ENCODE measurements around the gene TRPC4.

The TRPC4 gene

DNA sequence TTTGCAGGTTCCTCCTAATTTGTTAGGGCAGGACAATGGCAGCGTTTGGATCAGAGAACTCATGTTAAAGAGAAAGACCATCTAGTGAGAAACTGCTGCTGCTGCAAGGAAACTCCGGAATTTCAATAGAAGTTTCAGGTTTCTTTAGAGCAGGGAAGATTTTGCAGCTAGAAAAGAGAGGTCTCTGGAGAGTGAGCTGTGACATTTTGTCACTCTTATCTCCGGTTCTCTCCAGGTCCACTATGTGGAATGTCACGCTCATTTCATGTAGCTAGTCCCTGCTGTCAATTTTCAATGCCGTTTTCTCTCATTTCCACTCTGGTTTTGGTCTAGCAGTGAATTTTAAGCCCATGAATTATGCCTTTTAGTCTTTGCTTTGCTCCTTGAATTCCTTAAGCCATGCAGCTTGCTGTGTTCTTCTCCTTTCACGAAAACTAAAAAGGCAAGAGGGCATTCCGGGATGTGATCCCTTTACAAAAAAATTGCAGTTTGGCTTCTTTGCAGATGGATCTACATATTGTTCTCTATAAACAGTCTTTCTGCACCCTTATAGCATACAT lies 224.3 kb downstream of the TRPC4 start:
- H3K4me3 ChIP-seq (ENCODE audit: low read depth in 1 of 2, low read length in 1 of 2) = no peak overlapping the region
- H3K27ac ChIP-seq = no peak overlapping the region
- TF ChIP-seq, protein P1, sequence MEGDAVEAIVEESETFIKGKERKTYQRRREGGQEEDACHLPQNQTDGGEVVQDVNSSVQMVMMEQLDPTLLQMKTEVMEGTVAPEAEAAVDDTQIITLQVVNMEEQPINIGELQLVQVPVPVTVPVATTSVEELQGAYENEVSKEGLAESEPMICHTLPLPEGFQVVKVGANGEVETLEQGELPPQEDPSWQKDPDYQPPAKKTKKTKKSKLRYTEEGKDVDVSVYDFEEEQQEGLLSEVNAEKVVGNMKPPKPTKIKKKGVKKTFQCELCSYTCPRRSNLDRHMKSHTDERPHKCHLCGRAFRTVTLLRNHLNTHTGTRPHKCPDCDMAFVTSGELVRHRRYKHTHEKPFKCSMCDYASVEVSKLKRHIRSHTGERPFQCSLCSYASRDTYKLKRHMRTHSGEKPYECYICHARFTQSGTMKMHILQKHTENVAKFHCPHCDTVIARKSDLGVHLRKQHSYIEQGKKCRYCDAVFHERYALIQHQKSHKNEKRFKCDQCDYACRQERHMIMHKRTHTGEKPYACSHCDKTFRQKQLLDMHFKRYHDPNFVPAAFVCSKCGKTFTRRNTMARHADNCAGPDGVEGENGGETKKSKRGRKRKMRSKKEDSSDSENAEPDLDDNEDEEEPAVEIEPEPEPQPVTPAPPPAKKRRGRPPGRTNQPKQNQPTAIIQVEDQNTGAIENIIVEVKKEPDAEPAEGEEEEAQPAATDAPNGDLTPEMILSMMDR (IDR thresholded peaks at IDR 0.05) = no peak
- H3K36me3 ChIP-seq = no peaks in the 10 kb centered on the region
- H3K27me3 ChIP-seq = no peaks in the 10 kb centered on the region
- H3K9me3 ChIP-seq = no peaks in the 10 kb centered on the region
- no peaks in the 10 kb centered on the region for H3K4me1 ChIP-seq (ENCODE audit: control insufficient read depth in 1 of 2, insufficient read depth in 1 of 2, low read depth in 1 of 2, low read length in 1 of 2)

DNA sequence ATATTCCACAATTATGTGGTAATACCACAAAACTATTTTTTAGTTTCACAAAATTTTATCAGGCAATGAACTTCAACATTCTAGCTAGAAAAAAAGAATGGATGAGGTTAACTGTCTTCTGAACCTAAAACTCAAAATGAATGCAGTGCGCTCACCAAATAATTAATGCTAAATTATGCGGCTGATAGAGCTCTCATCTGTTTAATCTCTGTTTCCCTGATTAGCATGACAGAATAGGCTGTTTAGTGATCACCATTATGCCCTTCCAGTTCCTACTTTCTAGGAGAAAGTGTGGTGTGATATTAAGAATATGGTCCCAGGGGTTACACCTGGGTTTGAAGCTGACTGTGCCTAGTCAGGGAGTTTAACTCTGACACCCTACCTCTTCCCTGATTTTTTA lies 228.2 kb downstream of the TRPC4 start:
- Histone ChIP-seq H3K27ac (no peak overlapping the region), H3K4me3 (ENCODE audit: low read depth in 1 of 2, low read length in 1 of 2) (no peak overlapping the region), H3K27me3 (no peaks in the 10 kb centered on the region), H3K36me3 (no peaks in the 10 kb centered on the region), H3K4me1 (ENCODE audit: control insufficient read depth in 1 of 2, insufficient read depth in 1 of 2, low read depth in 1 of 2, low read length in 1 of 2) (no peaks in the 10 kb centered on the region), H3K9me3 (no peaks in the 10 kb centered on the region)
- TF ChIP-seq, protein P1 (IDR thresholded peaks at IDR 0.05) = no peak

DNA sequence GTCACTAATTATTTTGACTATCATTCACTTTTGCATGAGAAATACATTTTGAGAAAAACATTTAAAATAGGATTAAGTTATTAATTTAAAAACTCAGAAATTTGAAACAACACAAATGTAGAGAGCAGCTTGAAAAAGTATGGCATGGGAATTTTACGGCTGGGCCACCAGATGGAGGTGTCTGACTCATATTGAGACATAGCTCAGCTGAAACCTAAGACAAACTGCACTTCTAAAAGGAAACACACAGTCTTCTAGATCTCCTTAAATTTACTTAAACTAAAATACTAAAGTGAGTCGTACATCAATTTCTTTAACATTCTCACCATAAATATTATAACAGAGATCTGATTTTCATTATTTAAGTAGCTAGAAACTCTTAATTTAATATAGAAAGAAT lies 229.1 kb downstream of the TRPC4 start:
- no peaks in the 10 kb centered on the region for H3K27me3 ChIP-seq

DNA sequence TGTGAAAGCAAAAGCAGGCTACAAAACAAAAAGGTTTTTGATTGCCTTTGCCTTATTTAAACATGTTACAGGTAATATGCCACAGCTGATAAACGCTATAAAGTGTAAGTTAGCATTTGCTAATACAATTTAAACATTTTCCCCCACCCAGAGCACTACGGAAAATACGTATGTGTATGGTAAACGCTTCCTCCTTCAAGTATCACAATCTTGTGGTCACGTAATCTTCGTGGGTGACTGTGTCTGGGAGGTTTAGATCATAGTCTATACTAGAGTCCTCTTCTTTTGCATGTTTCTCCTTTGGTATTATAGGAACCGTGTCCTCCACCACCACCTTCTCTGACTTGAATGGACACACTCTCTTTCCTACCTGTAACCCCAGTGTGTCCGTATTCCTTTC lies 232.9 kb downstream of the TRPC4 start:
- Histone ChIP-seq H3K36me3 (no peaks in the 10 kb centered on the region), H3K27ac (no peak overlapping the region)

More for the DNA sequence above, 229.1 kb downstream of the TRPC4 start:
- no peak overlapping the region for H3K27ac ChIP-seq
- H3K4me3 ChIP-seq (ENCODE audit: low read depth in 1 of 2, low read length in 1 of 2) = no peak overlapping the region
- no peaks in the 10 kb centered on the region for H3K9me3 ChIP-seq
- H3K36me3 ChIP-seq = no peaks in the 10 kb centered on the region
- no peaks in the 10 kb centered on the region for H3K4me1 ChIP-seq (ENCODE audit: control insufficient read depth in 1 of 2, insufficient read depth in 1 of 2, low read depth in 1 of 2, low read length in 1 of 2)
- TF ChIP-seq, protein P1 (IDR thresholded peaks at IDR 0.05) = no peak

DNA sequence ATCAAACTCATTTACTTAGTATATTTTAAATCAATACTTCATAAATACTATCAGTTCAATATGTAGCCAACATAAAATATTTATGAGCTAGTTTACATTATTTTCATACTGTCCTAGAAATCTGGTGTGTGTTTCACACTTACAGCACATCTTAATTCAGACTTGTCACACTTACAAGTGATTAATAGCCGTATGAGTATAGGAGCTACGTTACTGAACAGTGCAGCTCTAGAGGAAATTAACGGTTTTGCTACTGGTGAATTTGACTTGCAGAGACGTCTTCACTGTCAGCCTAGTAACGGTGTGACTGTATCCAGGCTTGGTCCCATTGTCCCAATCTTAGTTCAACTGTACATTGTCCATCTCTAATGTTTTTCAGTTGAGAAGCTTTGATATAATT lies 237.3 kb downstream of the TRPC4 start:
- no peaks in the 10 kb centered on the region for H3K9me3 ChIP-seq
- H3K4me3 ChIP-seq (ENCODE audit: low read depth in 1 of 2, low read length in 1 of 2) = no peak overlapping the region
- no peaks in the 10 kb centered on the region for H3K27me3 ChIP-seq
- no peaks in the 10 kb centered on the region for H3K36me3 ChIP-seq
- no peaks in the 10 kb centered on the region for H3K4me1 ChIP-seq (ENCODE audit: control insufficient read depth in 1 of 2, insufficient read depth in 1 of 2, low read depth in 1 of 2, low read length in 1 of 2)
- TF ChIP-seq, protein P1 (IDR thresholded peaks at IDR 0.05) = no peak
- no peak overlapping the region for H3K27ac ChIP-seq

More for the DNA sequence above, 232.9 kb downstream of the TRPC4 start:
- H3K9me3 ChIP-seq = no peaks in the 10 kb centered on the region
- no peak overlapping the region for H3K4me3 ChIP-seq (ENCODE audit: low read depth in 1 of 2, low read length in 1 of 2)
- H3K4me1 ChIP-seq (ENCODE audit: control insufficient read depth in 1 of 2, insufficient read depth in 1 of 2, low read depth in 1 of 2, low read length in 1 of 2) = no peaks in the 10 kb centered on the region
- TF ChIP-seq, protein P1 (IDR thresholded peaks at IDR 0.05) = no peak
- no peaks in the 10 kb centered on the region for H3K27me3 ChIP-seq

DNA sequence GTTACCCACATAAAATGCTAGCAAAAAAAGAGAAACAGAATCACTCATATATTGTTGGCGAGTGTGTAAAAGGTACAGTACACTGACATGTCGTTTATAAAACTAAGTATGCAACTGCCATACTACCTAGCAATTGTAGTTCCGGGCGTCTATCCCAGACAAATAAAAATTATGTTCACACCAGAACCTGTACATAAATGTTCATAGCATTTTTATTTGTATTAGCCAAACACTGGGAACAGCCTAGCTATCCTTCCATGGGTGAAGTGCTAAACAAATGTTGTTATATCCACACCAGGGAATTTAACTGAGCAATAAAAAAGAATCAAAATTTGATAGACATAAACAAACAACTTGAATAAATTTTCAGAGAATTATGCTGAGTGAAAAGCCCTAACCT lies 242.1 kb downstream of the TRPC4 start:
- no peaks in the 10 kb centered on the region for H3K9me3 ChIP-seq
- H3K4me3 ChIP-seq (ENCODE audit: low read depth in 1 of 2, low read length in 1 of 2) = no peak overlapping the region
- H3K4me1 ChIP-seq (ENCODE audit: control insufficient read depth in 1 of 2, insufficient read depth in 1 of 2, low read depth in 1 of 2, low read length in 1 of 2) = no peaks in the 10 kb centered on the region
- no peak overlapping the region for H3K27ac ChIP-seq
- H3K27me3 ChIP-seq = no peaks in the 10 kb centered on the region
- no peaks in the 10 kb centered on the region for H3K36me3 ChIP-seq
- TF ChIP-seq, protein P1 (IDR thresholded peaks at IDR 0.05) = no peak
